H9 (cell line): ENCODE results near the gene CAMK2G. TPM values are rescaled to one million over a fixed set of nuclear protein-coding genes. Genes with fewer than 3 reads are reported as not detected.
"Not testable (repeated sequence)": the region's sequence is repeated elsewhere in the genome, so short reads cannot be mapped to it uniquely, and the experiment has no call there.

Experiments used
- DNase-seq: peaks from one replicate; pipeline ENCODE4 v3.0.0-alpha.2; 2017
- H2AFZ ChIP-seq: one replicate; pipeline ENCODE4 v1.6.1; 2013; ENCODE audit warnings: mild to moderate bottlenecking, low read length, control low read depth, moderate library complexity
- H2AK5ac ChIP-seq: 2 replicates; pipeline ENCODE4 v1.6.1; 2013; ENCODE audit warnings: low read length, control low read depth, mixed read lengths; ENCODE audit not compliant: insufficient read length
- H2BK120ac ChIP-seq: one replicate; pipeline ENCODE4 v1.6.1; 2013; ENCODE audit warnings: low read depth, mild to moderate bottlenecking, low read length, control low read depth, inconsistent platforms; ENCODE audit not compliant: poor library complexity, severe bottlenecking
- H2BK12ac ChIP-seq: 2 replicates; pipeline ENCODE4 v1.6.1; 2013; ENCODE audit warnings: low read length, control low read depth, mixed read lengths, low read depth; ENCODE audit not compliant: insufficient read length
- H2BK15ac ChIP-seq: 2 replicates; pipeline ENCODE4 v1.6.1; 2013; ENCODE audit warnings: low read depth, low read length, control low read depth
- H2BK20ac ChIP-seq: one replicate; pipeline ENCODE4 v1.6.1; 2013; ENCODE audit warnings: low read depth, mild to moderate bottlenecking, low read length, control low read depth, inconsistent platforms; ENCODE audit not compliant: poor library complexity, severe bottlenecking
- H2BK5ac ChIP-seq: 2 replicates; pipeline ENCODE4 v1.6.1; 2013; ENCODE audit warnings: low read length, control low read depth, mixed read lengths; ENCODE audit not compliant: insufficient read length
- H3K14ac ChIP-seq: 2 replicates; pipeline ENCODE4 v1.6.1; 2013; ENCODE audit warnings: low read length, control low read depth; ENCODE audit not compliant: insufficient read depth
- H3K18ac ChIP-seq: 2 replicates; pipeline ENCODE4 v1.6.1; 2013; ENCODE audit warnings: low read depth, mild to moderate bottlenecking, mixed read lengths, low read length, control low read depth; ENCODE audit not compliant: insufficient read length
- H3K23ac ChIP-seq: 2 replicates; pipeline ENCODE4 v1.6.1; 2013; ENCODE audit warnings: low read length, control low read depth, mixed read lengths, low read depth; ENCODE audit not compliant: insufficient read length
- H3K23me2 ChIP-seq: 2 replicates; pipeline ENCODE4 v1.6.1; 2013; ENCODE audit warnings: low read depth, mild to moderate bottlenecking, mixed read lengths, low read length, control low read depth; ENCODE audit not compliant: insufficient read length, poor library complexity, severe bottlenecking
- H3K27ac ChIP-seq: 2 replicates; pipeline ENCODE4 v1.5.1; 2013; ENCODE audit warnings: low read length, control low read depth, mixed read lengths, low read depth; ENCODE audit not compliant: insufficient read length
- H3K27me3 ChIP-seq: 2 replicates; pipeline ENCODE4 v1.6.1; 2013; ENCODE audit warnings: low read length, control low read depth, inconsistent platforms; ENCODE audit not compliant: insufficient read depth
- H3K4ac ChIP-seq: 2 replicates; pipeline ENCODE4 v1.6.1; 2013; ENCODE audit warnings: low read depth, mild to moderate bottlenecking, control low read depth, inconsistent platforms, low read length, moderate library complexity
- H3K4me1 ChIP-seq: 2 replicates; pipeline ENCODE4 v1.6.1; 2013; ENCODE audit warnings: low read length, control low read depth, inconsistent platforms; ENCODE audit not compliant: insufficient read depth
- H3K4me2 ChIP-seq: 2 replicates; pipeline ENCODE4 v1.6.1; 2013; ENCODE audit warnings: low read length, control low read depth, mixed read lengths; ENCODE audit not compliant: insufficient read length, insufficient read depth
- H3K56ac ChIP-seq: 2 replicates; pipeline ENCODE4 v1.6.1; 2013; ENCODE audit warnings: low read depth, mild to moderate bottlenecking, mixed read lengths, low read length, control low read depth; ENCODE audit not compliant: insufficient read length
- H3K79me1 ChIP-seq: 2 replicates; pipeline ENCODE4 v1.6.1; 2013; ENCODE audit warnings: low read depth, mild to moderate bottlenecking, moderate library complexity, low read length, control low read depth, inconsistent platforms; ENCODE audit not compliant: insufficient read depth, poor library complexity, severe bottlenecking
- H3K79me2 ChIP-seq: 2 replicates; pipeline ENCODE4 v1.6.1; 2013; ENCODE audit warnings: low read length, control low read depth, inconsistent platforms; ENCODE audit not compliant: insufficient read depth
- H3K9ac ChIP-seq: 2 replicates; pipeline ENCODE4 v1.6.1; 2013; ENCODE audit warnings: low read length, control low read depth, mixed read lengths; ENCODE audit not compliant: insufficient read length; ENCODE audit errors: extremely low read depth
- H3K9me3 ChIP-seq: one replicate; pipeline ENCODE4 v1.6.1; 2013; ENCODE audit warnings: low read depth, low read length, inconsistent platforms; ENCODE audit not compliant: control insufficient read depth
- H3T11ph ChIP-seq: one replicate; pipeline ENCODE4 v1.6.1; 2013; ENCODE audit warnings: mild to moderate bottlenecking, low read length, control low read depth, inconsistent platforms
- H4K20me1 ChIP-seq: one replicate; pipeline ENCODE4 v1.6.1; 2013; ENCODE audit not compliant: control insufficient read depth, insufficient read length, insufficient read depth
- H4K5ac ChIP-seq: 2 replicates; pipeline ENCODE4 v1.6.1; 2013; ENCODE audit warnings: low read depth, mild to moderate bottlenecking, mixed read lengths, low read length, control low read depth; ENCODE audit not compliant: insufficient read length
- H4K8ac ChIP-seq: replicated peaks from 2 replicates; pipeline ENCODE4 v1.6.1; 2013; ENCODE audit warnings: low read length, control low read depth, mixed read lengths, low read depth; ENCODE audit not compliant: insufficient read length
- H4K91ac ChIP-seq: 2 replicates; pipeline ENCODE4 v1.6.1; 2013; ENCODE audit warnings: low read depth, mild to moderate bottlenecking, moderate library complexity, mixed read lengths, low read length, control low read depth; ENCODE audit not compliant: insufficient read length
- H3K27ac Mint-ChIP-seq, 3 experiments: 2 replicates in 2 of 3; 3 replicates in 1 of 3; pipeline ENCODE4 v1.8.0; 2020 to 2021; ENCODE audit warnings: mixed read lengths in 3 of 3, mild to moderate bottlenecking in 1 of 3, moderate library complexity in 1 of 3
- H3K27me3 Mint-ChIP-seq: 2 replicates; pipeline ENCODE4 v1.8.0; 2021; ENCODE audit warnings: low read depth, mild to moderate bottlenecking, moderate library complexity, mixed read lengths
- H3K36me3 Mint-ChIP-seq, 3 experiments: 2 replicates in 2 of 3; 3 replicates in 1 of 3; pipeline ENCODE4 v1.8.0; 2020 to 2021; ENCODE audit warnings: low read depth in 3 of 3, mixed read lengths in 3 of 3; ENCODE audit not compliant: insufficient read depth in 1 of 3
- H3K4me1 Mint-ChIP-seq, 2 experiments: 2 replicates each; pipeline ENCODE4 v1.8.0; 2020; ENCODE audit warnings: mixed read lengths in 2 of 2
- H3K4me3 Mint-ChIP-seq, 2 experiments: 2 replicates in 1 of 2; 3 replicates in 1 of 2; pipeline ENCODE4 v1.8.0; 2020 to 2021; ENCODE audit warnings: mild to moderate bottlenecking in 2 of 2, mixed read lengths in 2 of 2, moderate library complexity in 1 of 2
- H3K9me3 Mint-ChIP-seq, 2 experiments: 2 replicates in 1 of 2; 3 replicates in 1 of 2; pipeline ENCODE4 v1.8.0; 2020; ENCODE audit warnings: mild to moderate bottlenecking in 2 of 2, mixed read lengths in 2 of 2, moderate library complexity in 1 of 2
- CTCF ChIP-seq: fragments of 200-600 bp; sonication (generic); conservative IDR thresholded peaks from 3 replicates; pipeline ENCODE4 v1.8.0; 2021; ENCODE audit warnings: antibody characterized with exemption, mild to moderate bottlenecking
- WGBS: extraction: QIAGEN DNeasy Blood & Tissue Kit; methylation state at CpG from one replicate; pipeline ENCODE4 v1.1.7; 2013; ENCODE audit warnings: missing lambda C conversion rate, low lambda C conversion rate, mixed read lengths; ENCODE audit not compliant: insufficient read length; ENCODE audit errors: extremely low coverage; 5-methylcytosine and 5-hydroxymethylcytosine counted together
- total RNA-seq: library from RNA; stranded (reverse); gene quantifications from 2 replicates; pipeline ENCODE4 v1.2.1, GENCODE V29; 2021

CAMK2G gene
- total RNA-seq, 1 experiment from 2014 or later = 31.8 TPM

GRCh38 chr10:73796766-73797165, 77.6 kb downstream of the CAMK2G start:
- H4K20me1 ChIP-seq = no peaks in the 10 kb centered on the region
- H2BK20ac ChIP-seq = no peak overlapping the region
- H3K4ac ChIP-seq = no peak overlapping the region
- H3K18ac ChIP-seq = no peak overlapping the region
- H3K9ac ChIP-seq = no peak overlapping the region
- H3K14ac ChIP-seq = no peak overlapping the region
- H3T11ph ChIP-seq = no peak overlapping the region
- H3K27ac ChIP-seq = no peak overlapping the region
- no peaks in the 10 kb centered on the region for H3K27me3 Mint-ChIP-seq
- no peaks in the 10 kb centered on the region for H3K4me1 ChIP-seq
- H3K79me1 ChIP-seq = no peaks in the 10 kb centered on the region
- H4K5ac ChIP-seq = no peak overlapping the region
- H2BK15ac ChIP-seq = no peak overlapping the region
- H3K79me2 ChIP-seq = no peaks in the 10 kb centered on the region
- no peak overlapping the region for H2BK12ac ChIP-seq
- H2AK5ac ChIP-seq = no peak overlapping the region
- H3K56ac ChIP-seq = no peak overlapping the region
- no peaks in the 10 kb centered on the region for H3K23me2 ChIP-seq
- H4K91ac ChIP-seq = no peak overlapping the region
- no peak for TF ChIP-seq CTCF
- H3K27me3 ChIP-seq = no peaks in the 10 kb centered on the region
- H4K8ac ChIP-seq = no peak overlapping the region
- no peak for DNase-seq
- no peak overlapping the region for H2BK120ac ChIP-seq
- H3K4me1 Mint-ChIP-seq = no peaks in the 10 kb centered on the region
- H3K9me3 ChIP-seq = no peaks in the 10 kb centered on the region
- no peak overlapping the region for H3K4me2 ChIP-seq
- no peaks in the 10 kb centered on the region for H3K9me3 Mint-ChIP-seq
- H2AFZ ChIP-seq = no peak overlapping the region
- H3K36me3 Mint-ChIP-seq = peaks cover 12 to 70% (median 41%) of the 10 kb centered on the region in 3 experiments; a peak in 6 of 7 replicates
- H3K23ac ChIP-seq = no peak overlapping the region
- WGBS = no CpG with 5 or more reads among the region's 5 CpGs
- no peak overlapping the region for H2BK5ac ChIP-seq
- H3K27ac Mint-ChIP-seq = no peak overlapping the region
- no peak overlapping the region for H3K4me3 Mint-ChIP-seq

- not testable (repeated sequence) for H3T11ph ChIP-seq, H3K56ac ChIP-seq, H3K79me1 ChIP-seq, H3K18ac ChIP-seq, H4K8ac ChIP-seq, H3K9me3 Mint-ChIP-seq, H2BK120ac ChIP-seq, H3K27ac ChIP-seq, H2BK20ac ChIP-seq, H3K9me3 ChIP-seq, H2BK5ac ChIP-seq, H3K27me3 ChIP-seq, H4K20me1 ChIP-seq, H2BK12ac ChIP-seq, H4K91ac ChIP-seq, H3K27me3 Mint-ChIP-seq, H3K4me1 ChIP-seq, H2BK15ac ChIP-seq, H2AFZ ChIP-seq, H3K23me2 ChIP-seq, H4K5ac ChIP-seq, H3K79me2 ChIP-seq, H3K27ac Mint-ChIP-seq, H3K14ac ChIP-seq, H3K9ac ChIP-seq, H3K4me1 Mint-ChIP-seq, H3K4me2 ChIP-seq, DNase-seq, H3K4ac ChIP-seq, H3K4me3 Mint-ChIP-seq, H3K23ac ChIP-seq, H2AK5ac ChIP-seq
- peaks cover 18 to 71% (median 43%) of the 10 kb centered on the region in 3 experiments; a peak in 6 of 7 replicates for H3K36me3 Mint-ChIP-seq
- no CpG with 5 or more reads among the region's 8 CpGs for WGBS
These were observed 78.3 kb downstream of the CAMK2G start for GRCh38 chr10:73796035-73796434.
